Measurements from ENCODE around the gene PRKAB1.
"Not testable (repeated sequence)": the region's sequence is repeated elsewhere in the genome, so short reads cannot be mapped to it uniquely, and the experiment has no call there.

PRKAB1 gene, protein sequence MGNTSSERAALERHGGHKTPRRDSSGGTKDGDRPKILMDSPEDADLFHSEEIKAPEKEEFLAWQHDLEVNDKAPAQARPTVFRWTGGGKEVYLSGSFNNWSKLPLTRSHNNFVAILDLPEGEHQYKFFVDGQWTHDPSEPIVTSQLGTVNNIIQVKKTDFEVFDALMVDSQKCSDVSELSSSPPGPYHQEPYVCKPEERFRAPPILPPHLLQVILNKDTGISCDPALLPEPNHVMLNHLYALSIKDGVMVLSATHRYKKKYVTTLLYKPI

DNA sequence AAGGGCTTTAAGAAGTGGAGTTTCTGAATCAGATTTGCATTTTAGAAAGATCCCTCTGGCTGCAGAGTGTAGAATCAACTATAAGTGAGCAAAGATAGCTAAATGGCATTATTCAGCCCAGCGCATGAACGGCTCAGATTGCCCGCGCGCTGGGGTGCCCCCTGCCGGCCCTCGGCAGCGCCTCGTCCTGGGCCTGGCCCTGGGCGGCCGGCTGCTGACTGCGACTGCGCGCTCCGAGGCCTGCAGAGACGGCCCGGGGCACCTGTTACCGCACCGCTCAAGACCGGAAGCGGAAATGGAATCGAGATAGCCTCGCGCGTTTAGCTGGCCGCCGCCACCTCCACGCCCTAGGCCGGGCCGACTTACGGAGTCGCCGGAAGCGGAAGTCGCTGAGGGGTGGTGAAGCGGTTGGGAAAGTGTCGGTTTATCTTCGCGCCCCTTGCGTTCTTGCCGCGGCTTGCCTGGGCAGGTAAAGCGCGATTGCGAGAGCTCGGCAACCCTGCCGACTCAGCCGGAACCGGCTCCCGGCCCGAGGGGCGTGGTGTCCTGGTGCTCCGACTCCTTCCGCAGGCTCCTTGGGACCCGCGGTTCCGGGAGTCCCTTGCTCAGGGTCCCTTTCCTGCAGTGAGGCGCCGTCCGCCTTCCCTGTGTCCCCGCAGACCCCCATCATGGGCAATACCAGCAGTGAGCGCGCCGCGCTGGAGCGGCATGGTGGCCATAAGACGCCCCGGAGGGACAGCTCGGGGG lies at the start of gene PRKAB1:
Gene PRKAB1, plus strand, starts transcription at position 557 of the 747 bp plus-strand sequence. Its CDS starts 112 bp downstream, at position 669.
- Mint-ChIP-seq H3K27ac (peak within 1 kb of the TSS; percentile 96 to 97), H3K4me3 (peak within 1 kb of the TSS; percentile 91 to 92), H3K4me1 (peaks cover 53% of the 10 kb centered on the region), H3K9me3 (peaks cover 0 to 8% of the 10 kb centered on the region in 2 donors), H3K27me3 (no peaks in the 10 kb centered on the region)
- DNase-seq (peak; percentile 97 to 98), ATAC-seq (peak; percentile 97)

DNA sequence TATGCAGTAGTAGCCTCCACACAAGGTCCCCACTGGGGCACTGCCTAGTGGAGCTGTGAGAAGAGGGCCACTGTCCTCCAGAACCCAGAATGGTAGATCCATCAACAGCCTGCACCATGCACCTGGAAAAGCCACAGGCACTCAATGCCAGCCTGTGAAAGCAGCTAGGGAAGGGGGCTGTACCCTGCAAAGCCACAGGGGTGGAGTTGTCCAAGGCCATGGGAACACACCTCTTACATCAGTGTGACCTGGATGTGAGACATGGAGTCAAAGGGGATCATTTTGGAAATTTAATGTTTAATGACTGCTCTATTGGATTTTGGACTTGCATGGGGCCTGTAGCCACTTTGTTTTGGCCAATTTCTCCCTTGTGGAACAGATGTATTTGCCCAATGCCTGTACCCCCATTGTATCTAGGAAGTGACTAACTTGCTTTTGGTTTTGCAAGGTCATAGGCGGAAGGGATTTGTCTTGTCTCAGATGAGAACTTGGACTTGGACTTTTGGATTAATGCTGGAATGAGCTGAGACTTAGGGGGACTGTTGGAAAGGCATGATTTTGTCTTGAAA lies 49.5 kb upstream of the PRKAB1 start:
- Mint-ChIP-seq H3K27me3 (peaks cover 36% of the 10 kb centered on the region), H3K9me3 (peaks cover 14 to 16% of the 10 kb centered on the region in 2 donors)
- ATAC-seq, H3K27ac Mint-ChIP-seq, H3K4me3 Mint-ChIP-seq, DNase-seq, H3K4me1 Mint-ChIP-seq: not testable (repeated sequence)

DNA sequence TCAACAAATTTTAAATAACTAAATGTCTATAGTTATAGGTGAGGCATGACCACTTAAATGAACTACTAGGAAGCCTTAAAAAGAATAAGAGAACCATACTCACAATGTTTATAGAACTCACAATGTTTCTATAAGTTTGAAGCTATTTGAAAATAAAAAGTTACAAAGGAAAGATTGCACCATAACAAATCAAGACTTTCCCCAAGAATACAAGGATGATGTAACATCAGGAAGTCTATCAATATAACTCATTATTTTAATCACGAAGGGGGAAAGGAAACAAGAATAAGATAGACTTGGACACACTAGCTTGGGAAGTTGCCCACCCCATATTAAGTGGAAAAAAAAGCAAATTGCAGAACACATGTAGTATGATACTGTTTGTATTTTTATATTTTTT lies 47.4 kb upstream of the PRKAB1 start:
- ATAC-seq: no peak
- H3K9me3 Mint-ChIP-seq: peaks cover 14 to 16% of the 10 kb centered on the region in 2 donors
- H3K4me3 Mint-ChIP-seq: no peak overlapping the region
- peaks cover 36% of the 10 kb centered on the region for H3K27me3 Mint-ChIP-seq
- no peak overlapping the region for H3K27ac Mint-ChIP-seq
- H3K4me1 Mint-ChIP-seq: no peaks in the 10 kb centered on the region
- no peak for DNase-seq

DNA sequence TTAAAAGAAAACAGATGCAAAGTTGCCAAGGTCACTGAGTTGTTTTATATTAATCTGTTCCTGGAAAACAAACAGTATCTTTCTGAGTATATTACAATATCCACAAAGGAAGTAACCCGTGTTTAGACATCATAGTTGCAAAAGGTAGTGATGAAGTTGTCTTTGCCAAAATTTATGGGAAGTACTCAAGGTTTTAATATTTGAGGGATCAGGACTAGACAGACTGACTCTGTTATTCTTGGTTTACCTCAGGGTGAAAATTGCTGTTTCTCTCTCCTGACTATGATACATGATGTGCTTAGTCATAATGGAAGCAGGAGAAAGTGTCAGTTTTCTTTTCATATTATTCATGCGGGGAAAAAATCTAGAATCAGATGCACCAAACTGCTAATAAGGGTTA lies 46.1 kb upstream of the PRKAB1 start:
- Mint-ChIP-seq H3K27me3 (peaks cover 46% of the 10 kb centered on the region), H3K9me3 (peaks cover 12 to 16% of the 10 kb centered on the region in 2 donors), H3K4me1 (no peaks in the 10 kb centered on the region), H3K4me3 (no peak overlapping the region), H3K27ac (no peak overlapping the region)
- no peak for ATAC-seq
- DNase-seq: no peak

DNA sequence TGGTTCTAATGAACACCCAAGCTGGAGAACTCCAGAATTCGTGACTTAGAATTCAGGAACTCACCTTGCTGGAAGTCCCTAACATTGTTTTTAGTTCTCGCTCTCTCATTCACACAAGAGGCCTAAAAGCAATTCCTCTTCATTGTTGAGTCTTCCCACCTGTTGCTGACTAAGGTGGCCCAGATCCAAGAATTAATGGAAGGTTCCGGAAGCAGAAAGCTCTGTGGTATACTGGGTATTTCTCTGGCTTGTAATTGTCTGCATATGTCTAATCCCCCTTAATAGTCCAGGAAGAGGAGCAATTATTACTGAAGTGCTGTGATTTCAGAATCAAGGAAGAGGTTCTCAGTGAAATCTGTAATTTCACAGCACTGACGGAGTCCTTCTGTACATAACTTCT lies 43.0 kb upstream of the PRKAB1 start:
- no peak overlapping the region for H3K27ac Mint-ChIP-seq
- DNase-seq (no peak), ATAC-seq (no peak)
- no peaks in the 10 kb centered on the region for H3K4me1 Mint-ChIP-seq
- peaks cover 44% of the 10 kb centered on the region for H3K27me3 Mint-ChIP-seq
- H3K4me3 Mint-ChIP-seq: no peak overlapping the region
- H3K9me3 Mint-ChIP-seq: no peaks in the 10 kb centered on the region

DNA sequence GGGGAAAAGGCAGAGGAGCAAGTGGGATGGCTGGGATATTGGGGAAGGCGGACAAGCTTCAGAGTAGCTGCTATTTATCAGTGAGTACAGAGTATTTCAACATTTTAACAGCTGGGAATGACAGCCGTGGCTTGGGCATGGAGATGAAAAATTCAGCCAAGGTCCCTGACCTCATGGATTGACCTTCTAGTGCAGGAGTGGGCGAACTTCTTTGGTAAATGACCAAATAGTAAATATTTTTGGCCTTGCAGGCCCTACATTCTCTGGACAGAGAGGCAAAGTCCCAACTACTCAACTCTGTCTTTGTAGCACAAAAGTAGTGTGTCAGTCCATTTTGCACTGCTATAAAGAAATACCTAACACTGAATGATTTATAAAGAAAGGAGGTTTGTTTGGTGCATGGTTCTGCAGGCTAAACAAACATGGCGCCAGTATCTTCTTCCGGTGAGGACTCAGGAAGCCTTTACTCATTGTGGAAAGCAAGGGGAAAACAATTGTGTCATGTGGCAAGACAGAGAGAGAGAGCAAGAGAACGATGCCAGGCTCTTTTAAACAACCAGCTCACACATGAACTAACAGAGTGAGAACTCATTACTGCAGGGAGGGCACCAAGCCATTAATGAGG lies 40.8 kb upstream of the PRKAB1 start:
- no peaks in the 10 kb centered on the region for H3K9me3 Mint-ChIP-seq
- ATAC-seq: no peak
- no peak overlapping the region for H3K4me3 Mint-ChIP-seq
- no peak overlapping the region for H3K27ac Mint-ChIP-seq
- DNase-seq: no peak
- H3K27me3 Mint-ChIP-seq: peaks cover 41% of the 10 kb centered on the region
- H3K4me1 Mint-ChIP-seq: no peaks in the 10 kb centered on the region

DNA sequence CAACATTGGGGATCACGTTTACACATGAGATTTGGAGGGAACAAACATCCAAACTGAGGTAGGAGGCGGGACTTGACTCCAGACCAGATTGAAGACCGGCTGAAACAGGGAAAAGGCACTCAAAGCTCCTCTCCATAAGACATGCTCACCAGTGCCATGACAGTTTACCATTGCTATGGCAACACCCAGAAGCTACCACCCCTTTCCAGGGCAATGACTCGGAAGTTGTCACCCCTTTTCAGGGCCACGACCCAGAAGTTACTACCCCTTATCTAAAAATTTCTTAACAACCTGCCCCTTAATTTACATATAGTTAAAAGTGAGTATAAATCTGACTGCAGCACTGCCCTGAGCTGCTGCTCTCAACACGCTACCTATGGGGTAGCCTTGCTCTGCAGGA lies 40.2 kb upstream of the PRKAB1 start:
- DNase-seq (no peak), ATAC-seq (no peak)
- Mint-ChIP-seq H3K9me3 (no peaks in the 10 kb centered on the region), H3K27ac (no peak overlapping the region), H3K4me3 (no peak overlapping the region), H3K27me3 (peaks cover 35% of the 10 kb centered on the region), H3K4me1 (no peaks in the 10 kb centered on the region)

DNA sequence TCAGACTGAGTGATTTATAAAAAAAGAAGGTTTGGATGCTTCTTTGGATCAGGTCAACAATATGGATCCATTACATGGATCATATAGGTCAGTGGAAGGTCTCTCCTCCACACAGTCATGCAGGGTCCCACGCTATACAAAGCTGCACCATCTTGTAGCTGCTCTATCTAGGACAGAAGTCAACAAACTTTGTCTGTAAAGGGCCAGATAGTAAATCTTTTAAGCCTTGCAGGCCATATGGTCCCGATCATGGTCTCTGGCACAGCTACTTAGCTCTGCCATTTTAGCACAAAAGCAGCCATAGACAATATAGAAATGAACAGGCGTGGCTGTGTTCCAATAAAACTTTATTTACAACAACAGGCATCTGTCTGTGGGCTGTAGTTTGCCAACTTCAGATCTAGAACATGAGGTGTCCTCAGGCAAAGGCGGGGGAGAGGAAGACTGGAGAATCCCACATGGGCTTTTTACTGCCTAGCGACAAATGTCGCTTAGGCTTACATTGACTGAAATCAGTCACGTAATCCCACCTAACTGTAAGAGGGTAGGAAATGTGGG lies 37.6 kb upstream of the PRKAB1 start:
- H3K9me3 Mint-ChIP-seq: no peaks in the 10 kb centered on the region
- ATAC-seq (no peak), DNase-seq (no peak)
- H3K4me3 Mint-ChIP-seq: no peak overlapping the region
- H3K27ac Mint-ChIP-seq: no peak overlapping the region
- peaks cover 32% of the 10 kb centered on the region for H3K27me3 Mint-ChIP-seq
- no peaks in the 10 kb centered on the region for H3K4me1 Mint-ChIP-seq

DNA sequence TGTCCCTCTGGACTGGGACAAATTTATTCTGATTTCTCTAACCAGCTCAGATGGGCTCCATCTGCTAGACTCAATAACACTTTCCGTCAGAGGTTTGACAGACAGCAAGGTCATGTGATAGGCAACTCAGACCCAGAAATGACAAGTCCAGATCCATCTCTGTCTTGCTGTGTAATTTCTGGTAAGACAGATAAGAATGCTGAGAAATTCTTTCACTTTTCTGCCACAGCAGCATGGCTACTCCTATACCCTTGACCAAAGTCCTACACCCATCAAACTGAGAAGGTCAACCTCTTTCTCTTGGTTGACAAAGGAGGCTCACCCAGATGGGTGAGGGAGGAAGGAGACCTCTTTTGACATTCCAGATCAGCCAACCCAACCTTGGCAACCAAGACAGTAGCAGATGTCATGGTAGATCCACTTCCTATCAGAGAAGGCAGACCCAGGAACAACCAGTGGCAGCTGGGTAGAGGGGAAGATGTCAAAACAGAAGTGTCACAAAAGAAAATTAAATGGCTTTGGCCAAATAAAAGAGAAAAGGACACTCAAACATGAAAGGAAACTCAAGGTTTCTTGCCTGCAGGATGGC lies 36.9 kb upstream of the PRKAB1 start:
- no peak for ATAC-seq
- Mint-ChIP-seq H3K4me3 (no peak overlapping the region), H3K4me1 (no peaks in the 10 kb centered on the region), H3K27me3 (peaks cover 37% of the 10 kb centered on the region), H3K9me3 (no peaks in the 10 kb centered on the region), H3K27ac (no peak overlapping the region)
- DNase-seq: no peak

DNA sequence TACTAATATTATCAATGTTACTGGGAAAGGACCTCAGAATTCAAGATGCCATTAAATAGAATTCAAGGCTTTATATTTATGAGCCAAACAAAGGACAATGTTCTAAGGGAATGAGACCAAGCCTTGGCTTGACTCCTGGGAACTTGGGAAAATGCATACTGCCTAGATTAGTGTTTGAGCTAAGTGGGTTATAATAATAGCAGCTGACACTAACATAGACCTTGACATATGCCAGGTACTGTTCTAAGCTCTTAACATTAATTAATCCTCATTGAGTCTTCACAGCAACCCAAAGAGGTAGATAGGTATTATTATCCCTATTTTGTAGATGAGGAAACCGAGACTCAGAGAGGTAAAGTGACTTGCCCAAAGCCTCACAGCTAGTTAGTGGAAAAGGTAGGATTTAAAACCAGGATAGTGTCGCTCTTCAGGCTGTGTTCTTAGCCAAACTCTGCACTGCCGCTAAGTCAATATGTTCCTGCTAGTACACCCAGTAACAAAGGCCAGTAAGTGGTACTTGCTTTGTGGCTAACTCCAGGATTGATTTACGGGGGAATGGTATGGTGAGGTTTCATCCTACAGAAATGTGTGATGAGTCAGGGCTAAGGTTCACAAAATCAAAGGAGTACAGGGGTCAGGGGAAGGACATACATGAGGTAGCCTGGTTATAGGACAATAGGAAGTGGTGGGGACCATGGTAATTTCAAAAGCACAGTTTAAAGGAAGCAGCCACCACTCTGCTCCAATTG lies 35.8 kb upstream of the PRKAB1 start:
- H3K4me3 Mint-ChIP-seq: no peak overlapping the region
- H3K9me3 Mint-ChIP-seq: no peaks in the 10 kb centered on the region
- H3K27ac Mint-ChIP-seq: no peak overlapping the region
- no peak for DNase-seq
- ATAC-seq: no peak
- peaks cover 35% of the 10 kb centered on the region for H3K27me3 Mint-ChIP-seq
- no peaks in the 10 kb centered on the region for H3K4me1 Mint-ChIP-seq

DNA sequence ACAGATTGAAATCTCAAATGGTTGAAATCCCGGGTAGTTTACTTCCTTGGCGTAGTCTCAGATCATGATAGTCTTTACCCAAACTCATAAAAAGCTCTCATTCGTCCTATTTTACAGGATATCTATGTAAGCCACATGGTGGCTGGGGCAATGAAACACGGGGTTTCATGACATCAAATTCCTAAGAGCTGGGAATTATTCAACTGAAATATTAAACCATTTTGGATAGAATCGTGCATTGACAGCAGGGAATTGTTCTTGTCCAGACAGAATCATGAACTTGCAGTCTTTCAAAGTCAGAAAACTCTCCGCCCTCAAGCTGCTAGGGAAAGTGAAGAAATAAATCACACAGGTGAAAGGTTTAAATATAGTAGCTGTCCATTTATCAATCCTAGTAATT lies 33.2 kb upstream of the PRKAB1 start:
- no peaks in the 10 kb centered on the region for H3K4me1 Mint-ChIP-seq
- peaks cover 32% of the 10 kb centered on the region for H3K27me3 Mint-ChIP-seq
- ATAC-seq (no peak), DNase-seq (no peak)
- no peak overlapping the region for H3K4me3 Mint-ChIP-seq
- no peaks in the 10 kb centered on the region for H3K9me3 Mint-ChIP-seq
- no peak overlapping the region for H3K27ac Mint-ChIP-seq

DNA sequence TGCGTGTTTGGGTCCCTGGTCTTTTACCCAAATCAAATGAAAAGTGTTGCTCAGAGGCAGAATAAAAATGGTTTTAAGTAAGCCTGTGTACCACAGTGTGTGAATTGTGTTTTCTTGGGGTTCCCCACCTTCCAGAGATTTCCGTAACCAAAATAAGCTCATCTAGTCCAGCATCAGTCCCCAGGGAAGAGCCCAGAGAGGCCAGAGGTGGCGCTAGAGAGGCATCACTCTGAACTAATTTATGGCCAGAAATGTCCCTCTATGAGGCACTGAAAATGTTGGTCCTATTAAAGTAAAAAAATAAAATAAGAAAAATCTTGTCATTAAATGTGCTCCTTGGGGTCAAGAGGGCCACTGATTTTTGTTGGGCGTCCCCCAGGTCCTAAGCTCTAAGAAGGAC lies 24.9 kb upstream of the PRKAB1 start:
- Mint-ChIP-seq H3K9me3 (no peaks in the 10 kb centered on the region), H3K4me3 (no peak overlapping the region), H3K4me1 (no peaks in the 10 kb centered on the region), H3K27ac (no peak overlapping the region), H3K27me3 (peaks cover 11% of the 10 kb centered on the region)
- DNase-seq: no peak
- no peak for ATAC-seq

DNA sequence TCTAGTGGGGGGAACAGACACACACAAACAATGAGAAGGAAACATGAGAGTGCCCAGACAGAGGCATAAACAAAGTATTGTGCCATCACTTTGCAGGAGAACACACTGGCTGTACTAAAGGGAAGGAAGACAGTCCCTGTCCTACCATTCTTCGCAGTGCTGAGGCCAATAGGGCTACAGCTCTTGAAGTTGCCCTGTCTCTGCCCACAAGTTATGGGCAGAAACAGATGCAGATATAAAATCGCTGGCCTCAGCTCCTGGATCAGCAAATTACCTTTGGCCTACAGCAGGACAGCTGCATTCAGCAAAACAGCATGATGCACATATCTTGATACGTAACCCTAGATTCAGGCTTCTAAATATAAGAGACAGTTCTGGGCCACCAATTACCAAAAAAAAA lies 23.0 kb upstream of the PRKAB1 start:
- ATAC-seq (no peak), DNase-seq (no peak)
- no peak overlapping the region for H3K4me3 Mint-ChIP-seq
- H3K9me3 Mint-ChIP-seq: no peaks in the 10 kb centered on the region
- H3K27me3 Mint-ChIP-seq: peaks cover 11% of the 10 kb centered on the region
- H3K4me1 Mint-ChIP-seq: no peaks in the 10 kb centered on the region
- H3K27ac Mint-ChIP-seq: no peak overlapping the region

DNA sequence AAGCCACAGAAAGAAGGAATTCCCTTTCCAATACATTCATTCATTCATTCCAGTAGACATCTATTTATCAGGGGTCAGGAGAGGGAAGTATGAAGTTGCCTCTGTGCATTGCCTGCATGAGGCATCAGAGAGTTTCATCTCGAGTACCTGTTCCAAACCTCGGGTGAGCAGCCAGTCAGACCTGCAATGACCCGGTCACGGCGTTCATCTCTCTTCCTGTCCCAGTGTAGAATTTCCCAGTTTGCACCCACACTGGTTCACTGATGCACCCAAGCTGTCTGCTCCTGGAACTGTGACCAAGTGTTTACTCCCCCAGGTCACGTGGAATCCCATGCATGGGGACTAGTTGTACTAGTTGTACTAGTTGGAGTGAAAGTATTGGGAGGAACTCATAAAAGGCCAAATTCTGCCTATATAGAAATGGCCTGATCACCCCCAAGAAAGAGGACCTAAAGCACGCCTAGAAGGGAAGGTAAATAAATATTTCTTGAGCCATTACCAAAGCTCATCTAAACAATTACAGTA lies 22.3 kb upstream of the PRKAB1 start:
- H3K27me3 Mint-ChIP-seq: peaks cover 11% of the 10 kb centered on the region
- DNase-seq (no peak), ATAC-seq (no peak)
- H3K4me3 Mint-ChIP-seq: no peak overlapping the region
- peak overlapping the region in 1 of 2 donors; percentile 19 for H3K27ac Mint-ChIP-seq
- no peaks in the 10 kb centered on the region for H3K4me1 Mint-ChIP-seq
- H3K9me3 Mint-ChIP-seq: no peaks in the 10 kb centered on the region

Measured in stimulated activated naive CD8-positive, alpha-beta T cell treated with anti-CD3 and anti-CD28 coated beads, Interleukin-15, amount 100 ng/mL, for 72 hours (primary cell).